Common myeloid progenitor, CD34-positive (primary cell): ENCODE results near the gene DCAF5.

Source experiments
- CTCF ChIA-PET: fragments of 350-600 bp; sonication (Branson Sonifier 250); formaldehyde crosslinking; loops from one replicate; lab custom pipeline; 2021; ENCODE audit warnings: antibody characterized with exemption; lab: Charles Lee
- POLR2A ChIA-PET: fragments of 350-600 bp; sonication (Branson Sonifier 250); formaldehyde crosslinking; loops from one replicate; lab custom pipeline; 2021; ENCODE audit warnings: antibody characterized with exemption; lab: Charles Lee
- DNase-seq, 3 donors: peaks; one replicate each; pipeline versions ENCODE4 v3.0.0 to v3.0.0-alpha.2; 2013
- H3K27ac ChIP-seq, 2 experiments: 1 replicate in 1 of 2; 2 replicates in 1 of 2; pipeline ENCODE4 v1.7.0; 2013; ENCODE audit warnings: inconsistent platforms in 2 of 2, low read length in 2 of 2, mild to moderate bottlenecking in 2 of 2, low read depth in 1 of 2, moderate library complexity in 1 of 2; ENCODE audit not compliant: severe bottlenecking in 2 of 2, insufficient read depth in 1 of 2, poor library complexity in 1 of 2
- H3K27me3 ChIP-seq, 5 experiments: replicated peaks in 2 of 5; 1 replicate in 3 of 5; 2 replicates in 2 of 5; pipeline versions ENCODE4 v1.6.1 to v1.7.0; 2013; ENCODE audit warnings: low read length in 4 of 5, mild to moderate bottlenecking in 2 of 5, moderate library complexity in 2 of 5, inconsistent platforms in 1 of 5; ENCODE audit not compliant: insufficient read depth in 5 of 5, control insufficient read depth in 4 of 5
- H3K36me3 ChIP-seq, 4 experiments: 1 replicate in 2 of 4; 2 replicates in 2 of 4; pipeline versions ENCODE4 v1.6.1 to v1.7.0; 2013; ENCODE audit warnings: low read length in 3 of 4, control low read depth in 1 of 4, mild to moderate bottlenecking in 1 of 4; ENCODE audit not compliant: control insufficient read depth in 4 of 4, insufficient read depth in 4 of 4
- H3K4me1 ChIP-seq, 4 experiments: 1 replicate in 3 of 4; 2 replicates in 1 of 4; pipeline versions ENCODE4 v1.6.1 to v1.7.1; 2013; ENCODE audit warnings: low read length in 3 of 4, mild to moderate bottlenecking in 3 of 4, control low read depth in 1 of 4, inconsistent platforms in 1 of 4, moderate library complexity in 1 of 4; ENCODE audit not compliant: control insufficient read depth in 4 of 4, insufficient read depth in 4 of 4; ENCODE audit errors: control extremely low read depth in 1 of 4
- H3K4me3 ChIP-seq, 7 experiments: 1 replicate in 4 of 7; 2 replicates in 3 of 7; pipeline versions ENCODE4 v1.5.1 to v1.7.0; 2013; ENCODE audit warnings: mild to moderate bottlenecking in 7 of 7, low read length in 6 of 7, moderate library complexity in 6 of 7, inconsistent platforms in 2 of 7, low read depth in 2 of 7, control low read depth in 1 of 7; ENCODE audit not compliant: insufficient read depth in 4 of 7, control insufficient read depth in 1 of 7; ENCODE audit errors: extremely low read depth in 1 of 7
- H3K9me3 ChIP-seq, 5 experiments: 1 replicate in 4 of 5; 2 replicates in 1 of 5; pipeline versions ENCODE4 v1.6.1 to v1.7.1; 2013; ENCODE audit warnings: low read length in 4 of 5, mild to moderate bottlenecking in 2 of 5, inconsistent platforms in 1 of 5, low read depth in 1 of 5, moderate library complexity in 1 of 5; ENCODE audit not compliant: control insufficient read depth in 4 of 5, insufficient read depth in 2 of 5; ENCODE audit errors: control extremely low read depth in 1 of 5
- WGBS: methylation state at CpG from one replicate; pipeline ENCODE4 v1.1.5; 2013; ENCODE audit not compliant: insufficient coverage; 5-methylcytosine and 5-hydroxymethylcytosine counted together

The DCAF5 gene

GRCh38 chr14:69115407-69116185 lies 37.3 kb downstream of the DCAF5 start:
- H3K4me3 ChIP-seq = no peak overlapping the region
- H3K27ac ChIP-seq = no peak overlapping the region
- ChIA-PET CTCF (interaction anchor here (1.0 to 2.8 kb wide), 3 partner anchors 8 to 36 kb away, joined by 3 to 17 read pairs (median 7); no protein-coding TSS in a partner anchor), POLR2A (interaction anchor here (0.7 kb wide), 1 partner anchor 118 kb away, joined by 4 read pairs; no protein-coding TSS in a partner anchor)
- H3K27me3 ChIP-seq = no peaks in the 10 kb centered on the region
- no peak for DNase-seq
- WGBS = 100% methylated on average over 2 of the region's 3 CpGs
- H3K4me1 ChIP-seq = no peaks in the 10 kb centered on the region
- no peaks in the 10 kb centered on the region for H3K9me3 ChIP-seq
- H3K36me3 ChIP-seq = peaks cover 8 to 45% (median 35%) of the 10 kb centered on the region in 4 experiments

GRCh38 chr14:69114763-69115162 lies 38.2 kb downstream of the DCAF5 start:
- H3K27me3 ChIP-seq = no peaks in the 10 kb centered on the region
- ChIA-PET POLR2A (no interaction called here), CTCF (interaction anchor here (1.0 kb wide), 1 partner anchor 37 kb away, joined by 3 read pairs; no protein-coding TSS in a partner anchor)
- WGBS = 100% methylated on average over 1 of the region's 2 CpGs
- no peaks in the 10 kb centered on the region for H3K4me1 ChIP-seq
- peaks cover 6 to 45% (median 36%) of the 10 kb centered on the region in 4 experiments for H3K36me3 ChIP-seq
- no peak overlapping the region for H3K27ac ChIP-seq
- H3K4me3 ChIP-seq = no peak overlapping the region
- DNase-seq = no peak
- no peaks in the 10 kb centered on the region for H3K9me3 ChIP-seq

GRCh38 chr14:69108358-69108757 lies 44.6 kb downstream of the DCAF5 start:
- POLR2A ChIA-PET = no interaction called here
- H3K9me3 ChIP-seq = no peaks in the 10 kb centered on the region
- WGBS = 100% methylated on average over 3 of the region's 3 CpGs
- no peak overlapping the region for H3K4me3 ChIP-seq
- H3K27me3 ChIP-seq = no peaks in the 10 kb centered on the region
- DNase-seq = no peak
- no peaks in the 10 kb centered on the region for H3K4me1 ChIP-seq
- no peak overlapping the region for H3K27ac ChIP-seq
- H3K36me3 ChIP-seq = peaks cover 6 to 20% (median 18%) of the 10 kb centered on the region in 4 experiments
- CTCF ChIA-PET = interaction anchor here (0.8 to 5.1 kb wide), 16 partner anchors 9 to 245 kb away, joined by 3 to 51 read pairs (median 6); no protein-coding TSS in a partner anchor

GRCh38 chr14:69107407-69108003 lies 45.4 kb downstream of the DCAF5 start:
- peak; percentile 64 to 80 (median 73) for DNase-seq
- Histone ChIP-seq H3K27ac (no peak overlapping the region), H3K4me3 (no peak overlapping the region), H3K36me3 (peaks cover 11 to 25% (median 19%) of the 10 kb centered on the region in 4 experiments), H3K9me3 (no peaks in the 10 kb centered on the region), H3K4me1 (no peaks in the 10 kb centered on the region), H3K27me3 (no peaks in the 10 kb centered on the region)
- WGBS = 80% methylated on average over 1 of the region's 3 CpGs
- CTCF ChIA-PET = interaction anchor here (0.6 to 5.1 kb wide), 26 partner anchors 9 to 1176 kb away, joined by 3 to 51 read pairs (median 4); no protein-coding TSS in a partner anchor
- POLR2A ChIA-PET = interaction anchor here (0.6 kb wide), 1 partner anchor 982 kb away, joined by 3 read pairs; no protein-coding TSS in a partner anchor

GRCh38 chr14:69106451-69106850 lies 46.5 kb downstream of the DCAF5 start:
- no peaks in the 10 kb centered on the region for H3K27me3 ChIP-seq
- H3K4me3 ChIP-seq = no peak overlapping the region
- peaks cover 8 to 20% (median 17%) of the 10 kb centered on the region in 4 experiments for H3K36me3 ChIP-seq
- no peaks in the 10 kb centered on the region for H3K4me1 ChIP-seq
- no peak overlapping the region for H3K27ac ChIP-seq
- CTCF ChIA-PET = interaction anchor here (1.0 to 5.1 kb wide), 11 partner anchors 8 to 243 kb away, joined by 3 to 51 read pairs (median 6); no protein-coding TSS in a partner anchor
- POLR2A ChIA-PET = interaction anchor here (0.7 kb wide), 1 partner anchor 148 kb away, joined by 3 read pairs; no protein-coding TSS in a partner anchor
- WGBS = 100% methylated on average over 2 of the region's 5 CpGs
- no peak for DNase-seq
- no peaks in the 10 kb centered on the region for H3K9me3 ChIP-seq

- H3K27ac ChIP-seq = no peak overlapping the region
- WGBS = 96% methylated on average over 2 of the region's 2 CpGs
- no peaks in the 10 kb centered on the region for H3K4me1 ChIP-seq
- H3K27me3 ChIP-seq = no peaks in the 10 kb centered on the region
- no peaks in the 10 kb centered on the region for H3K9me3 ChIP-seq
- POLR2A ChIA-PET = no interaction called here
- CTCF ChIA-PET = interaction anchor here (0.9 to 5.1 kb wide), 3 partner anchors 11 to 238 kb away, joined by 3 to 51 read pairs (median 16); no protein-coding TSS in a partner anchor
- H3K36me3 ChIP-seq = peaks cover 8 to 16% (median 15%) of the 10 kb centered on the region in 4 experiments
- DNase-seq = no peak
- H3K4me3 ChIP-seq = no peak overlapping the region
Measured at GRCh38 chr14:69105326-69105725, 47.6 kb downstream of the DCAF5 start.
